Left lung (tissue), 10 donors: ENCODE measurements around the gene PLBD1. TPM values are rescaled to one million over a fixed set of nuclear protein-coding genes. Genes with fewer than 3 reads are reported as not detected.
A peak's percentile ranks its signal among the peaks of the same experiment; 100 is the strongest.

ENCODE experiments used
- ATAC-seq: fragments of 200-7000 bp; cut with Tn5 transposase; one replicate; pipeline ENCODE4 v1.9.1; 2020; ENCODE audit warnings: moderate library complexity
- DNase-seq, 4 donors: peaks; one replicate each; pipeline ENCODE4 v3.0.0-alpha.2; 2013 to 2020
- H3K27ac ChIP-seq, 2 donors: fragments of 200-600 bp; sonication (generic) in 1 of 2; one replicate each; pipeline versions ENCODE4 v1.5.0 to v1.8.0; 2020 to 2021
- H3K27me3 ChIP-seq, 2 donors: fragments of 200-600 bp; sonication (generic) in 1 of 2; one replicate each; pipeline versions ENCODE4 v1.5.0 to v1.8.0; 2020 to 2021
- H3K36me3 ChIP-seq, 2 donors: fragments of 200-600 bp; sonication (generic) in 1 of 2; one replicate each; pipeline versions ENCODE4 v1.5.0 to v1.8.0; 2020 to 2021
- H3K4me1 ChIP-seq, 2 donors: fragments of 200-600 bp; one replicate each; pipeline ENCODE4 v1.8.0; 2021
- H3K4me3 ChIP-seq, 2 donors: fragments of 200-600 bp; sonication (generic) in 1 of 2; one replicate each; pipeline versions ENCODE4 v1.5.0 to v1.8.0; 2020 to 2021; ENCODE audit warnings: mild to moderate bottlenecking in 1 of 2
- H3K9me3 ChIP-seq, 2 donors: fragments of 200-600 bp; sonication (generic) in 1 of 2; one replicate each; pipeline versions ENCODE4 v1.5.0 to v1.8.0; 2020 to 2021
- CTCF ChIP-seq, 2 donors: fragments of 200-600 bp; sonication (generic) in 1 of 2; IDR thresholded peaks; one replicate each; pipeline versions ENCODE4 v1.5.0 to v1.8.0; 2021; ENCODE audit warnings: antibody characterized with exemption in 2 of 2
- intact Hi-C, 2 donors: fragments of 100-400 bp; cut with DNase I; formaldehyde crosslinking; loops; one replicate each; pipeline versions ENCODE4 v1.11.2 to v1.14.2; 2022
- polyA plus RNA-seq, 6 donors: library from polyadenylated mRNA; unstranded; fragments of 120-200 nt; gene quantifications; one replicate each; pipeline ENCODE4 v1.2.1, GENCODE V29; 2013; ENCODE audit not compliant: insufficient read length in 6 of 6
- total RNA-seq, 2 donors: library from RNA; stranded (reverse); fragmentation: NEBNext Ultra II Directional; extraction: Animal tissue kit (Norgen Biotek cat#: 25700); gene quantifications; one replicate each; pipeline ENCODE4 v1.2.1, GENCODE V29; 2021
- donor health status: DM: no; HTN: yes; CAD: no.
- donor health status: DM: no; HTN: no; CAD: no.

PLBD1 gene
- total and polyA plus RNA-seq, 8 donors = 26.3 to 44.8 (median 30.5) TPM

DNA sequence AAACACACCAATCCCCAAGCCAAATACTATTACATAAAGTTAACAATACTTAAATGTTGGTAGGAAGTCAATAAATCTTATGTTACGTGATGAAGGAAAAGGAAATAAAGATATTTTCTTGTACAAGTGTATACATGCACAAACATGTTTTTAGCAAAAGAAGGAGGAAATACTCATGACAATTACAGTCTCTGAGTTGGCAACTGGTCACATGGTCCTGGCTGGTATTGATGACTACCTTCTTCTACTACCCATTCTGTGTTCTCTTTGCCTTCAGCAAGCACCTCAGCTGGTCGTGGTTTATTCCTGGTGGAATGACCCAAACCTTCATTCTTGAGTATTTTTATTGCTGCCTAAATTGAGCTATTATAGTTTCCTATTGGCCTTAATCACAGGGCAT is 84.8 kb downstream of the PLBD1 start:
- peaks cover 0 to 98% of the 10 kb centered on the region in 2 donors for H3K36me3 ChIP-seq
- TF ChIP-seq CTCF (IDR thresholded peaks at IDR 0.05) = no peak
- no peaks in the 10 kb centered on the region for H3K27me3 ChIP-seq
- no peaks in the 10 kb centered on the region for H3K9me3 ChIP-seq
- ATAC-seq (no peak), DNase-seq (no peak)
- intact Hi-C loops = no loop called here
- H3K27ac ChIP-seq = no peak overlapping the region
- H3K4me3 ChIP-seq = no peak overlapping the region
- no peaks in the 10 kb centered on the region for H3K4me1 ChIP-seq

DNA sequence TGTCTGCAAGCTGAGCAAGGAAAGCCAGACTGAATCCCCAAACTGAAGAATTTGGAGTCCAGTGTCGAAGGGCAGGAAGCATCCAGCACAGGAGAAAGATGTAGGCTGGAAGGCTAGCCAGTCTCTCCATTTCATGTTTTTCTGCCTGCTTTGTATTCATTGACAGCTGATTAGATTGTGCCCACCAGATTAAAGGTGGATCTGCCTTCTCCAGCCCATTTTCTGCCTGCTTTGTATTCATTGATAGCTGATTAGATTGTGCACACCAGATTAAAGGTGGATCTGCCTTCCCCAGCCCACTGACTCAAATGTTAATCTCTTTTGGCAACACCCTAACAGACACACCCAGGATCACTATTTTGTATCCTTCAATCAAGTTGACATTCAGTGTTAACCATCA is 85.3 kb downstream of the PLBD1 start:
- DNase-seq (no peak), ATAC-seq (no peak)
- H3K27ac ChIP-seq = no peak overlapping the region
- H3K4me1 ChIP-seq = no peaks in the 10 kb centered on the region
- TF ChIP-seq CTCF (IDR thresholded peaks at IDR 0.05) = no peak
- H3K4me3 ChIP-seq = no peak overlapping the region
- no peaks in the 10 kb centered on the region for H3K27me3 ChIP-seq
- intact Hi-C loops = no loop called here
- peaks cover 0 to 98% of the 10 kb centered on the region in 2 donors for H3K36me3 ChIP-seq
- no peaks in the 10 kb centered on the region for H3K9me3 ChIP-seq

DNA sequence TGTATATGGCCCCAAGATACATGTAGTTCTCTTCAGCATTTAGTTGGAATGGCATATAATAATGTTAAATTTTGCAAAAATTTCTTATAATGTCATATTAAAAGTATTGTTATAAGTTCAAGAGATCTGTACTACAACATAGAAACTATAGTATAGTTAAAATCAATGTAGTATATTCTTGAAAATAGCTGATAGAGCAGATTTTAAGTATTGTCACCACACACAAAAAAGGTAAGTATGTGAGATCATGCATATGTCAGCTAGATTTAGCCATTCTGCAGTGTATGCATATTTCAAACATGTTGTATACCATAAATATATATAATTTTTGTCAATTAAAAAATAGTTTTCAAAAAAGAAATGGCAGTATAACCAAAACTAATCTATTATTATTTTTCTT is 86.5 kb downstream of the PLBD1 start:
- no peak for DNase-seq

DNA sequence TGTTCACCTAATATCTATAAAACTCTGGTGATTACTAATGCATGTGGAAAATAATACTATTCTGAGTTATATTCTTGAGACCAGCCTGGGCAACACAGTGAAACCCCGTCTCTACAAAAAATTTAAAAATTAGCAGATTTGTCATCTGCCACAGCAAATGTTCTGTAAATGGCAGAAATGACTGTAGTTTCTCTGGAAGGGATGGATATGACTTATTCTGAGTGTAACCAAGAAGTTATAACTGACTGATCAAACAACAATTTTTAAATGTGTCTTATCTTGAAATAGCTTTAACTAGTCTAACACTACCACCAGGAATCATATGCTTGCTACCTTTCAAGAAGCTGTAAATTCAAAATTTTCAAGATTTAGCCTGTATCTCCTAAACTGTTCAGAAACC is 88.7 kb downstream of the PLBD1 start:
- intact Hi-C loops = no loop called here
- Histone ChIP-seq H3K36me3 (peaks cover 0 to 98% of the 10 kb centered on the region in 2 donors), H3K4me1 (no peaks in the 10 kb centered on the region), H3K9me3 (peaks cover 0 to 20% of the 10 kb centered on the region in 2 donors), H3K27ac (no peak overlapping the region), H3K27me3 (no peaks in the 10 kb centered on the region), H3K4me3 (no peak overlapping the region)
- DNase-seq (no peak), ATAC-seq (no peak)
- no peak for TF ChIP-seq CTCF (IDR thresholded peaks at IDR 0.05)

More for the DNA sequence above, 86.5 kb downstream of the PLBD1 start:
- Histone ChIP-seq H3K4me1 (no peaks in the 10 kb centered on the region), H3K36me3 (peaks cover 0 to 98% of the 10 kb centered on the region in 2 donors), H3K9me3 (no peaks in the 10 kb centered on the region), H3K27ac (no peak overlapping the region), H3K27me3 (no peaks in the 10 kb centered on the region), H3K4me3 (no peak overlapping the region)
- TF ChIP-seq CTCF (IDR thresholded peaks at IDR 0.05) = no peak
- no peak for ATAC-seq
- intact Hi-C loops = no loop called here

GRCh38 chr12:14473707-14474287 is 93.9 kb downstream of the PLBD1 start:
- intact Hi-C loops = no loop called here

More at GRCh38 chr12:14473707-14474287, 93.9 kb downstream of the PLBD1 start:
- H3K27ac ChIP-seq = no peak overlapping the region
- ATAC-seq (no peak), DNase-seq (peak in 1 of 4 donors; percentile 9)
- no peak for TF ChIP-seq CTCF (IDR thresholded peaks at IDR 0.05)
- H3K4me1 ChIP-seq = no peaks in the 10 kb centered on the region
- H3K4me3 ChIP-seq = no peak overlapping the region
- H3K27me3 ChIP-seq = no peaks in the 10 kb centered on the region
- H3K36me3 ChIP-seq = peaks cover 0 to 98% of the 10 kb centered on the region in 2 donors
- H3K9me3 ChIP-seq = peaks cover 0 to 52% of the 10 kb centered on the region in 2 donors
